Panc1 (cell line): ENCODE results near the gene DSCAML1.

Experiments
- CTCF ChIP-seq: fragments of 450-650 bp; IDR thresholded peaks from 2 replicates; pipeline ENCODE4 v1.5.1; 2017; ENCODE audit warnings: mild to moderate bottlenecking
- POLR2AphosphoS5 ChIP-seq: IDR thresholded peaks from 2 replicates; pipeline ENCODE4 v1.6.1; 2012; ENCODE audit warnings: mild to moderate bottlenecking, low read depth, low read length, moderate library complexity
- SIN3A ChIP-seq: IDR thresholded peaks from 2 replicates; pipeline ENCODE4 v1.6.1; 2012; ENCODE audit warnings: low read depth, mild to moderate bottlenecking, low read length, moderate library complexity, borderline replicate concordance; ENCODE audit not compliant: insufficient read depth
- TCF7L2 ChIP-seq: IDR thresholded peaks from 2 replicates; pipeline ENCODE4 v1.6.1; 2011; ENCODE audit warnings: mild to moderate bottlenecking, low read depth, low read length, inconsistent platforms

- TF ChIP-seq CTCF (no peak), TCF7L2 (no peak), POLR2AphosphoS5 (no peak), SIN3A (no peak)
Measured at GRCh38 chr11:117796872-117797529, at the start of gene DSCAML1.
